ENCODE data around the gene ZFY. TPM values are rescaled to one million over a fixed set of nuclear protein-coding genes. Genes with fewer than 3 reads are reported as not detected.
"Not testable (repeated sequence)": the region's sequence is repeated elsewhere in the genome, so short reads cannot be mapped to it uniquely, and the experiment has no call there.

Gene ZFY
- total RNA-seq, 3 donors from 2014 or later: under 0.01 to 18.4 TPM; not detected in 1

GRCh38 chrY:2969561-2969960, 34.4 kb downstream of the ZFY start:
- Histone ChIP-seq H3K27me3 (no peaks in the 10 kb centered on the region), H3K4me1 (no peaks in the 10 kb centered on the region), H3K4me3 (no peak overlapping the region), H3K9me3 (no peaks in the 10 kb centered on the region), H3K36me3 (no peaks in the 10 kb centered on the region), H3K27ac (no peak overlapping the region)
- no peak for DNase-seq (ENCODE audit: low spot score in 2 of 2)
- no peak for TF ChIP-seq POLR2AphosphoS5 (IDR thresholded peaks at IDR 0.05)
- no peak for TF ChIP-seq POLR2A (IDR thresholded peaks at IDR 0.05)
- TF ChIP-seq CTCF (IDR thresholded peaks at IDR 0.05): no peak
- intact Hi-C loops (cut with DNase I; ENCODE audit: low total_unique reads): no loop called here

GRCh38 chrY:2972708-2973107, 37.5 kb downstream of the ZFY start:
- intact Hi-C loops (cut with DNase I; ENCODE audit: low total_unique reads): no loop called here
- Histone ChIP-seq H3K9me3 (no peaks in the 10 kb centered on the region), H3K36me3 (no peaks in the 10 kb centered on the region), H3K4me1 (no peaks in the 10 kb centered on the region), H3K27ac (no peak overlapping the region), H3K4me3 (no peak overlapping the region), H3K27me3 (no peaks in the 10 kb centered on the region)
- no peak for DNase-seq (ENCODE audit: low spot score in 2 of 2)
- TF ChIP-seq CTCF (IDR thresholded peaks at IDR 0.05): no peak

GRCh38 chrY:2973110-2973751, 38.0 kb downstream of the ZFY start:
- DNase-seq (ENCODE audit: low spot score in 2 of 2): no peak
- H3K9me3 ChIP-seq: no peaks in the 10 kb centered on the region
- TF ChIP-seq POLR2A (IDR thresholded peaks at IDR 0.05): no peak
- TF ChIP-seq POLR2AphosphoS5 (IDR thresholded peaks at IDR 0.05): no peak
- TF ChIP-seq CTCF (IDR thresholded peaks at IDR 0.05): no peak
- intact Hi-C loops (cut with DNase I; ENCODE audit: low total_unique reads): no loop called here
- no peaks in the 10 kb centered on the region for H3K27me3 ChIP-seq
- H3K27ac ChIP-seq: no peak overlapping the region
- no peaks in the 10 kb centered on the region for H3K36me3 ChIP-seq
- H3K4me3 ChIP-seq: no peak overlapping the region
- H3K4me1 ChIP-seq: no peaks in the 10 kb centered on the region

- Histone ChIP-seq H3K27ac (no peak overlapping the region), H3K27me3 (no peaks in the 10 kb centered on the region), H3K4me1 (no peaks in the 10 kb centered on the region), H3K36me3 (no peaks in the 10 kb centered on the region), H3K4me3 (no peak overlapping the region), H3K9me3 (no peaks in the 10 kb centered on the region)
- TF ChIP-seq POLR2AphosphoS5 (IDR thresholded peaks at IDR 0.05): no peak
- TF ChIP-seq POLR2A (IDR thresholded peaks at IDR 0.05): no peak
- TF ChIP-seq CTCF (IDR thresholded peaks at IDR 0.05): no peak
- DNase-seq (ENCODE audit: low spot score in 2 of 2): no peak
- intact Hi-C loops (cut with DNase I; ENCODE audit: low total_unique reads): no loop called here
Measured at GRCh38 chrY:2979283-2979682, 44.1 kb downstream of the ZFY start.

GRCh38 chrY:2984491-2984890, 49.3 kb downstream of the ZFY start:
- H3K4me3 ChIP-seq: no peak overlapping the region
- no peaks in the 10 kb centered on the region for H3K4me1 ChIP-seq
- no peak overlapping the region for H3K27ac ChIP-seq
- no peaks in the 10 kb centered on the region for H3K9me3 ChIP-seq
- H3K36me3 ChIP-seq: no peaks in the 10 kb centered on the region
- intact Hi-C loops (cut with DNase I; ENCODE audit: low total_unique reads): no loop called here
- no peaks in the 10 kb centered on the region for H3K27me3 ChIP-seq
- no peak for DNase-seq (ENCODE audit: low spot score in 2 of 2)
- TF ChIP-seq CTCF (IDR thresholded peaks at IDR 0.05) (no peak), POLR2A (IDR thresholded peaks at IDR 0.05) (no peak), POLR2AphosphoS5 (IDR thresholded peaks at IDR 0.05) (no peak)

- H3K27ac ChIP-seq; H3K4me1 ChIP-seq; H3K27me3 ChIP-seq; H3K9me3 ChIP-seq; DNase-seq (ENCODE audit: low spot score in 2 of 2); H3K4me3 ChIP-seq; H3K36me3 ChIP-seq; intact Hi-C loops (cut with DNase I; ENCODE audit: low total_unique reads): not testable (repeated sequence)
Measured at GRCh38 chrY:2987178-2987577, 52.0 kb downstream of the ZFY start.

- H3K4me1 ChIP-seq; intact Hi-C loops (cut with DNase I; ENCODE audit: low total_unique reads): not testable (repeated sequence)
Measured at GRCh38 chrY:2997369-2997768, 62.2 kb downstream of the ZFY start.

More at GRCh38 chrY:2997369-2997768, 62.2 kb downstream of the ZFY start:
- not testable (repeated sequence) for H3K9me3 ChIP-seq; H3K27ac ChIP-seq; H3K36me3 ChIP-seq; H3K4me3 ChIP-seq; DNase-seq (ENCODE audit: low spot score in 2 of 2); H3K27me3 ChIP-seq

Measured in breast epithelium (tissue), 4 donors.